PC-3 (cell line): ENCODE results near the gene CHI3L2.

Experiments used
- CTCF ChIP-seq: fragments of 300-600 bp; sonication (generic); conservative IDR thresholded peaks from 2 replicates; pipeline ENCODE4 v1.5.1; 2017; ENCODE audit warnings: antibody characterized with exemption, low read depth, mild to moderate bottlenecking, low read length
- EZH2phosphoT487 ChIP-seq: fragments of 300-600 bp; sonication (generic); IDR thresholded peaks from 2 replicates; pipeline ENCODE4 v1.6.1; 2018; ENCODE audit warnings: mild to moderate bottlenecking, antibody characterized with exemption, low read length, borderline replicate concordance

- TF ChIP-seq CTCF: no peak
- no peak for TF ChIP-seq EZH2phosphoT487
Measured at GRCh38 chr1:111217183-111217910, 10.2 kb upstream of the CHI3L2 start.
